Choroid plexus epithelial cell (primary cell): ENCODE measurements around the gene FOXO6.

Source experiments
- DNase-seq: peaks from one replicate; pipeline ENCODE4 v3.0.0-alpha.2; 2010; ENCODE audit warnings: low read depth
- H3K4me3 ChIP-seq: 2 replicates; pipeline ENCODE4 v1.5.1; 2011; ENCODE audit warnings: low read depth, mild to moderate bottlenecking, control low read depth, low read length, moderate library complexity
- TF ChIP-seq, protein P1 (sequence below): conservative IDR thresholded peaks from 2 replicates; pipeline ENCODE4 v1.5.1; 2011; ENCODE audit warnings: low read depth, mild to moderate bottlenecking, control low read depth, inconsistent platforms, low read length, moderate library complexity

The FOXO6 gene

DNA sequence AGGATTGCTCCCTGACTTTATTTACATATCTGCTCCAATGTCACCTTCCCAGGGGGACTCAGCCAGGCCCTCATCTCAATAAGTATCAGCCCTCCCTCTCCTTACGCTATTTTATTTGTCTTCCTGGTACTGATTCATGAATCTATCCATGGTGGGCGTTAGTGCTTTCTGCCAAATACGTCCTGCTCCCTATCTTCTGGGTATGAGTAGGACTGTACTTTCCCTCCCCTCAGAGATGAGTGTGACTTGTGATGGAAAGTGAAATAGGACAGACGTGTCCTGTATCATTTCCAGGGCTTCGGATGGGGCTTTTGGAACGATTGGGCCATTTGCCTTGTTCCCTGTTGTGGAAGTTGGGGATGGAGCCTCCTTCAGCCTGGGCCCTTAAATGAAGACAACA, 47.5 kb downstream of the FOXO6 start:
- TF ChIP-seq, protein P1, sequence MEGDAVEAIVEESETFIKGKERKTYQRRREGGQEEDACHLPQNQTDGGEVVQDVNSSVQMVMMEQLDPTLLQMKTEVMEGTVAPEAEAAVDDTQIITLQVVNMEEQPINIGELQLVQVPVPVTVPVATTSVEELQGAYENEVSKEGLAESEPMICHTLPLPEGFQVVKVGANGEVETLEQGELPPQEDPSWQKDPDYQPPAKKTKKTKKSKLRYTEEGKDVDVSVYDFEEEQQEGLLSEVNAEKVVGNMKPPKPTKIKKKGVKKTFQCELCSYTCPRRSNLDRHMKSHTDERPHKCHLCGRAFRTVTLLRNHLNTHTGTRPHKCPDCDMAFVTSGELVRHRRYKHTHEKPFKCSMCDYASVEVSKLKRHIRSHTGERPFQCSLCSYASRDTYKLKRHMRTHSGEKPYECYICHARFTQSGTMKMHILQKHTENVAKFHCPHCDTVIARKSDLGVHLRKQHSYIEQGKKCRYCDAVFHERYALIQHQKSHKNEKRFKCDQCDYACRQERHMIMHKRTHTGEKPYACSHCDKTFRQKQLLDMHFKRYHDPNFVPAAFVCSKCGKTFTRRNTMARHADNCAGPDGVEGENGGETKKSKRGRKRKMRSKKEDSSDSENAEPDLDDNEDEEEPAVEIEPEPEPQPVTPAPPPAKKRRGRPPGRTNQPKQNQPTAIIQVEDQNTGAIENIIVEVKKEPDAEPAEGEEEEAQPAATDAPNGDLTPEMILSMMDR, result no peak
- no peak for DNase-seq
- H3K4me3 ChIP-seq, result no peak overlapping the region

DNA sequence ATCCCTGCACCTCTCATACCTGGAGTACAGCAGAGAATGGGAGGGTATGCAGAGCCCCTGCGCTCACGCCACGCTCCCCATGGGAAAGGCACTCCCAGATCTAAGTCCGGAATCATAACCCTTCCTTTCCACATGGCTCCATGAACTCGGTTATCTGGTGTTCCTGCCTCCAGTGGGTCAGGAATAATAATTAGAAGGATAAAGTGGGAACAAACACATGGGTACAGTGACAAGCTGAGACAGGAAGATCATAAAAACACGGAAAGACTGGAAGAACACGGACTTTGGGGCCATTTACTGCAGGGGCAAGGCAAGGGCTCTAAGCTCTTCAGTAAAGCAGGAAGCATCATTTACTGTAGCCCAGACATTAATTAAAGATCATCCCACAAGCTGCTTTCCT, 48.6 kb downstream of the FOXO6 start:
- TF ChIP-seq, protein P1, result no peak
- no peak overlapping the region for H3K4me3 ChIP-seq
- DNase-seq, result no peak

DNA sequence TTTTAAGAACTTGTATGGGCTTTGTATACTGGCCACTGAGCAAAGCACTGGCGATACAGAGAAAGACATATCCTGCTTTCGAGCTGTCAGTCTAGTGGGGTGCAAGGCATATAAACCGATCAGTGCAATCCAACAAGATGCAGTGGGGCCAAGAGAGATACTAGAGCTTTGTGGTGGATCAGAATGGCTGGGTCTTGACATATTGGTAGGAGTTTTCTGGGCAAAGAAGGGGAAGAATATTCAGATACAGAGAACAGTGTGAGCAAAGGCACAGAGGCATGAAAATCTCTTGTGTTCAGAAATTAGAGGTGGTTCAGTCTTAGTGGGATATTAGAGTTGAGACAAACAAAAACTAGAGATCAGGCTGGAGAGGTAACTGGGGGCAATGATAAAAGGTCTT, 49.2 kb downstream of the FOXO6 start:
- no peak overlapping the region for H3K4me3 ChIP-seq
- no peak for DNase-seq
- TF ChIP-seq, protein P1, result no peak

DNA sequence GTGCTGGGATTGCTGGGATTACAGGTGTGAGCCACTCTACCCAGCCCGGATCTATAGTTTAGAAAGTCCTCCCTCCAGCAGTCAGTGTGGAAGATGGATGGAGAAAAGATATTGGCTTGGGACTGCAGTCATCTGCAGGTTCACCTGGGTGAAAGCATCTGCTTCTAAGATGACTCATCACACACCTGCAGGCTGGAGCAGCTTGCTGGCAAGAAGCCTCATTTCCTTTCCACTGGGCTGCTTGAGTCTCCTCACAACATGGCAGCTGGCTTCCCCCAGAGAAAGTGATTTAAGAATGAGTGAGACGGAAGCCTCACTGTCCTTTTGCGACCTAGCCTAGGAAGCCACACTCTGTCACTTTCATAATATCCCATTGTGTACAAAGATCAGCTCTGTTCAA, 50.0 kb downstream of the FOXO6 start:
- DNase-seq, result no peak
- TF ChIP-seq, protein P1, result no peak
- H3K4me3 ChIP-seq, result no peak overlapping the region

DNA sequence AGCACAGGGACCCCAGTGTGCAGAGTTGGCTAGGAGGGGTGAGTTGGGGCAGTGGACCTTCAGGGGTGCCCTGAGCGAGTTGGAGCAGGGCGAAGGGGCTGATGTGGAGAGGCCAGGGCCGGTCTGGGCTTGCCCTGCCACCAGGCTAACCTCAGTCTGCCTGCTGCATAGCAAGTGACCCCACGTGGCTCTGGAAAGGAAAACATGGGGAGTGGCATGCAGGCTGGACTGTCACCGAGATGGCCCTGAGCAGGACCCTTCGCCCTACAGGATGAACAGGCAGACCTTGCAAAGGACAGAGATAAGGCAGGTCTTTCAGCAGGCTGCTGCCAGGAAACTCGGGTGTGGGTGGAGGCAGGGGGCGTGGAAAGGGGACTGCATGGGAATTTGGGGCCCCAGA, 51.5 kb downstream of the FOXO6 start:
- no peak overlapping the region for H3K4me3 ChIP-seq
- TF ChIP-seq, protein P1, result no peak
- DNase-seq, result no peak

DNA sequence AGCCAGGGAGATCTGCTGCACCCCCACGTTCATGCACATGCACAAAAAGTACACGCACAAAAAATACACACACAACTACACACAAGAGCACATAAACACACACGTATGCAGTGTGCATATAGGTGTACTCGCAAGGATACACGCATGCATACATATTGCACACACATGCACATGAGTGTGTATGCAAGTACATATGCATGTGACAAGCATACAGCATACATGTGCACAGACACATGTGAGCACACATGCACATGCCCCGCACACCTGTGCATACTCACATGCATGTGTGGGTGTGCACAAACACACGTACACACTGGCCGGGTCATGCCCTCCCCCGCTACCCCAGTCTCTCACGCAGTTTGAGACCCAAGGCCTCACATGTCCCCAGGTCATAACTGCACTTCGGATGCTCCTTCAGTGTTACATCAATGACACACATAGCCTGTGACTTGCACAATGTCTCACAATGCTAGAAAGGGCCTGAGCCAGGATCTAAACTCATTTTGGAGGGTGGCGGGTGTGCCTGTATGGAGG, 52.6 kb downstream of the FOXO6 start:
- no peak for DNase-seq
- no peak overlapping the region for H3K4me3 ChIP-seq
- TF ChIP-seq, protein P1, result no peak

DNA sequence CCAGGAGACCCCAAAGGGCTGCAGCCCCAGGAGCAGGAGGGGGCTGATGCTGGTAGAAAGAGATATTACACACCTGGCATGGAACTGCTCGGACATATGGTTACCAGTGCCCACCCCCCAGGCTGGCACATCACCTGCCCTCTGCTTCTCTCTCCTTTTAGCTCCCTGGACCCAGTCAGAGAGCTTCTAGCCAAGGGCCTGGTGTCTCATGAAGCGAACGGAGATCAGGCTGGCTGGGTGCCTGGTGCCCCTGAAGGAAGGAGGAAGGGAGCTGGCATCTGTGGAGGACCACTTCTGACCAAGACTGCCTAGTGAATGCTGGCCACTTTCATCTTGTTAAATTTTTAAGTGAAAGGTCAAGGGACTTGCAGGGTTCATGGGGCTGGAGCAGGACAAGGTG, 53.1 kb downstream of the FOXO6 start:
- no peak overlapping the region for H3K4me3 ChIP-seq
- TF ChIP-seq, protein P1, result no peak
- no peak for DNase-seq
